Astrocyte of the cerebellum (primary cell): Measurements from ENCODE around the gene EIF3B.

ENCODE experiments used
- DNase-seq: peaks from one replicate; pipeline ENCODE4 v3.0.0-alpha.2; 2011; ENCODE audit warnings: low read depth
- H3K4me3 ChIP-seq: 2 replicates; pipeline ENCODE4 v1.5.1; 2011; ENCODE audit warnings: mild to moderate bottlenecking, low read depth, low read length, moderate library complexity
- CTCF ChIP-seq: IDR thresholded peaks from 2 replicates; pipeline ENCODE4 v1.5.1; 2012; ENCODE audit warnings: low read length, low read depth, moderate library complexity, mild to moderate bottlenecking; ENCODE audit errors: missing control alignments
- in situ Hi-C: cut with HindIII; loops from 2 replicates; pipeline ENCODE4 v1.10.0; 2017; ENCODE audit warnings: low sequenced_read_pairs

Gene EIF3B

GRCh38 chr7:2350055-2350454 is 4.6 kb upstream of the EIF3B start:
- H3K4me3 ChIP-seq = no peak overlapping the region
- TF ChIP-seq CTCF = no peak
- in situ Hi-C loops = loop anchor here (25.0 kb wide), 1 partner anchor 513 kb away; no protein-coding TSS in a partner anchor
- DNase-seq = no peak

GRCh38 chr7:2350861-2351260 is 3.8 kb upstream of the EIF3B start:
- DNase-seq = no peak
- in situ Hi-C loops = loop anchor here (25.0 kb wide), 1 partner anchor 514 kb away; no protein-coding TSS in a partner anchor
- TF ChIP-seq CTCF = no peak
- no peak overlapping the region for H3K4me3 ChIP-seq

- in situ Hi-C loops = loop anchor here (25.0 kb wide), 1 partner anchor 516 kb away; no protein-coding TSS in a partner anchor
- peak overlapping the region; percentile 97 for H3K4me3 ChIP-seq
Observed at GRCh38 chr7:2353113-2353935, 1.3 kb upstream of the EIF3B start.

GRCh38 chr7:2353936-2354185 is 766 bp upstream of the EIF3B start:
- TF ChIP-seq CTCF = no peak
- DNase-seq = peak; percentile 62
- peak overlapping the region; percentile 97 for H3K4me3 ChIP-seq
- in situ Hi-C loops = loop anchor here (25.0 kb wide), 1 partner anchor 517 kb away; no protein-coding TSS in a partner anchor

More at GRCh38 chr7:2353113-2353935, 1.3 kb upstream of the EIF3B start:
- DNase-seq = no peak
- no peak for TF ChIP-seq CTCF

- peak overlapping the region; percentile 97 for H3K4me3 ChIP-seq
- no peak for TF ChIP-seq CTCF
- DNase-seq = no peak
- in situ Hi-C loops = loop anchor here (25.0 kb wide), 1 partner anchor 518 kb away; no protein-coding TSS in a partner anchor
Observed at GRCh38 chr7:2354939-2355704, 495 bp downstream of the EIF3B start.

GRCh38 chr7:2355705-2356008 is 1.0 kb downstream of the EIF3B start:
- no peak for DNase-seq
- peak overlapping the region; percentile 97 for H3K4me3 ChIP-seq
- in situ Hi-C loops = loop anchor here (25.0 kb wide), 1 partner anchor 518 kb away; no protein-coding TSS in a partner anchor
- no peak for TF ChIP-seq CTCF
